ENCODE measurements around the gene SLAMF7.

DNA sequence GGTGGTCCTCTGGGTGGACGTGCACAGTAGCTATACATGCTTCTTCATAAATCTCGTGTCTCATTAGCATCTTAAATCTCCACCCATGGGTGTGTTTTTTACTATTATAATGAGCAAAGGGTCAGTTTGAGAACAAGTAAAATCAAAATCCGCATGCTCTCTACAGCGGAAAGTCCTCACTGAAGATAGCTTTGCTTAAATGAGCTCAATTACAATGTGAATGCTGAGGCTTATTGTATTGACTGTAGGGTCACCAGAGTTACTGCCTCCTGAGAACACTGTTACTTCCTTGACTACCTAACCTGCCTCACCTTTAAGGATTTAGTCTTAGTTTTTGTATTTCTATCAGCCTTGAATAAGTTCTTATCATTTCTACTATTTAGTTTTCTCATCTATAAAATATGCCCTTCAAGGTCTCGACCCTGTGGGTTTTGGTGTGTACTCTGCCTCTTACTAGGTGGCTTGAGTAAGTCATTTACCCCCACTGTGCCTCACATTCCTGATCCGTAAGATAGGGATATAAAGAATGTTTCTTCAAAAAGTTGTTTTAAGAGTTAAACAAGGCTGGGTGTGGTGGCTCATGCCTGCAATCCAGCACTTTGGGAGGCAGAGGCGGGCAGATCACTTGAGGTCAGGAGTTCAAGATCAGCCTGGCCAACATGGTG, 7.9 kb downstream of the SLAMF7 start:
- TF ChIP-seq SUZ12 (IDR thresholded peaks at IDR 0.05; ENCODE audit: extremely low read depth, insufficient read depth, insufficient read length) (no peak), ZNF274 (IDR thresholded peaks at IDR 0.05; ENCODE audit: low read depth, low read length) (no peak)

Measured in NT2/D1 (cell line).